Measurements from ENCODE around the gene EYA4.

Gene EYA4

DNA sequence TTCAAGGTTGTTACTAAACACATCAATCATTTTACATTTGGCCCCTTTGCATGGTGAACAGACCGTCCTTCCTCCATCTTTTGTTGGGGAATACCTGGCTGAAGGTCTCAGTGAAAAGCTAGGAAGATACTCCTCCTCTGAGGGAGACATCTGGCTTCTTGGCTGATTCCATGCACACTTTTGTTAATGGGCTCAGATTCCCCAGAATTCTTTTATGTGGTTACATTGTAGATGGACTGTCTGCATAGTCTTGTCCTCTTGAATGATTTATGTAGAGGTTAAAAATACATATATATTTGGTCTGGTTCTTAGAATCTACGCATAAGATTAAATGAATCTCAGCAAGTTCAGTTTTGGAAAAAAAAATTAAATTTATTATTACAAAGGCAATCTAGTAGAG lies 167.0 kb downstream of the EYA4 start:
- no peaks in the 10 kb centered on the region for H3K9me2 ChIP-seq (replicated peaks; ENCODE audit: insufficient read depth, low read length)
- no peak for TF ChIP-seq CTCF (IDR thresholded peaks at IDR 0.05; ENCODE audit: insufficient read depth, low read length, poor library complexity, severe bottlenecking)
- no peak for TF ChIP-seq EZH2phosphoT487 (conservative IDR thresholded peaks at IDR 0.05; ENCODE audit: low read length)
- H3K27ac ChIP-seq (ENCODE audit: low read depth, low read length): no peak overlapping the region
- H3K36me3 ChIP-seq (ENCODE audit: low read length): no peaks in the 10 kb centered on the region
- no peaks in the 10 kb centered on the region for H3K79me2 ChIP-seq (ENCODE audit: insufficient read depth, low read length)
- no peak overlapping the region for H3K4me2 ChIP-seq (ENCODE audit: low read depth, low read length, poor library complexity, severe bottlenecking)
- no peaks in the 10 kb centered on the region for H3F3A ChIP-seq (ENCODE audit: insufficient read depth)
- no peaks in the 10 kb centered on the region for H3K27me3 ChIP-seq (ENCODE audit: low read length)
- no peak overlapping the region for H3K9ac ChIP-seq (ENCODE audit: low read length)
- H4K20me1 ChIP-seq (ENCODE audit: low read depth, low read length): no peaks in the 10 kb centered on the region
- H3K9me3 ChIP-seq (ENCODE audit: insufficient read depth, low read length): no peaks in the 10 kb centered on the region
- H2AFZ ChIP-seq (ENCODE audit: low read depth, low read length, severe bottlenecking): no peak overlapping the region
- no peak overlapping the region for H3K4me3 ChIP-seq (ENCODE audit: insufficient read depth, low read length, poor library complexity, severe bottlenecking)

- no peak overlapping the region for H2AFZ ChIP-seq (ENCODE audit: low read depth, low read length, severe bottlenecking)
- H3F3A ChIP-seq (ENCODE audit: insufficient read depth): no peaks in the 10 kb centered on the region
- no peak overlapping the region for H3K27ac ChIP-seq (ENCODE audit: low read depth, low read length)
- H3K9me2 ChIP-seq (replicated peaks; ENCODE audit: insufficient read depth, low read length): no peaks in the 10 kb centered on the region
- no peaks in the 10 kb centered on the region for H3K36me3 ChIP-seq (ENCODE audit: low read length)
- H3K27me3 ChIP-seq (ENCODE audit: low read length): no peaks in the 10 kb centered on the region
- no peaks in the 10 kb centered on the region for H4K20me1 ChIP-seq (ENCODE audit: low read depth, low read length)
- no peak overlapping the region for H3K4me2 ChIP-seq (ENCODE audit: low read depth, low read length, poor library complexity, severe bottlenecking)
- TF ChIP-seq EZH2phosphoT487 (conservative IDR thresholded peaks at IDR 0.05; ENCODE audit: low read length): no peak
- TF ChIP-seq CTCF (IDR thresholded peaks at IDR 0.05; ENCODE audit: insufficient read depth, low read length, poor library complexity, severe bottlenecking): no peak
- no peak overlapping the region for H3K4me3 ChIP-seq (ENCODE audit: insufficient read depth, low read length, poor library complexity, severe bottlenecking)
- no peaks in the 10 kb centered on the region for H3K79me2 ChIP-seq (ENCODE audit: insufficient read depth, low read length)
- no peak overlapping the region for H3K9ac ChIP-seq (ENCODE audit: low read length)
- no peaks in the 10 kb centered on the region for H3K9me3 ChIP-seq (ENCODE audit: insufficient read depth, low read length)
These were observed 167.4 kb downstream of the EYA4 start for GRCh38 chr6:133408543-133408942.

- H3K4me2 ChIP-seq (ENCODE audit: low read depth, low read length, poor library complexity, severe bottlenecking): no peak overlapping the region
- no peaks in the 10 kb centered on the region for H3K9me2 ChIP-seq (replicated peaks; ENCODE audit: insufficient read depth, low read length)
- no peaks in the 10 kb centered on the region for H4K20me1 ChIP-seq (ENCODE audit: low read depth, low read length)
- H3F3A ChIP-seq (ENCODE audit: insufficient read depth): no peaks in the 10 kb centered on the region
- no peak overlapping the region for H3K27ac ChIP-seq (ENCODE audit: low read depth, low read length)
- no peak overlapping the region for H3K9ac ChIP-seq (ENCODE audit: low read length)
- no peaks in the 10 kb centered on the region for H3K27me3 ChIP-seq (ENCODE audit: low read length)
- H2AFZ ChIP-seq (ENCODE audit: low read depth, low read length, severe bottlenecking): no peak overlapping the region
- no peaks in the 10 kb centered on the region for H3K36me3 ChIP-seq (ENCODE audit: low read length)
- TF ChIP-seq CTCF (IDR thresholded peaks at IDR 0.05; ENCODE audit: insufficient read depth, low read length, poor library complexity, severe bottlenecking): no peak
- TF ChIP-seq EZH2phosphoT487 (conservative IDR thresholded peaks at IDR 0.05; ENCODE audit: low read length): no peak
- H3K4me3 ChIP-seq (ENCODE audit: insufficient read depth, low read length, poor library complexity, severe bottlenecking): no peak overlapping the region
- no peaks in the 10 kb centered on the region for H3K79me2 ChIP-seq (ENCODE audit: insufficient read depth, low read length)
- H3K9me3 ChIP-seq (ENCODE audit: insufficient read depth, low read length): no peaks in the 10 kb centered on the region
These were observed 169.7 kb downstream of the EYA4 start for GRCh38 chr6:133410638-133411435.

Data from SU-DHL-6 (cell line).